CD14-positive monocyte (primary cell): Measurements from ENCODE around the gene MLLT10. TPM values are rescaled to one million over a fixed set of nuclear protein-coding genes. Genes with fewer than 3 reads are reported as not detected.

Source experiments
- DNase-seq, 3 donors: peaks; one replicate each; pipeline ENCODE4 v3.0.0-alpha.2; 2011 to 2022
- H2AFZ ChIP-seq: 2 replicates; pipeline ENCODE4 v1.6.0; 2012; ENCODE audit warnings: mild to moderate bottlenecking, low read depth, low read length, inconsistent platforms; ENCODE audit not compliant: insufficient read depth, poor library complexity, severe bottlenecking
- H3K27ac ChIP-seq, 2 donors: 1 replicate in 1 of 2; 2 replicates in 1 of 2; pipeline ENCODE4 v1.5.1; 2012 to 2013; ENCODE audit warnings: low read length in 2 of 2, control low read depth in 1 of 2, inconsistent platforms in 1 of 2, low read depth in 1 of 2, mild to moderate bottlenecking in 1 of 2
- H3K27me3 ChIP-seq, 2 donors: one replicate each; pipeline versions ENCODE4 v1.6.0 to v1.6.1; 2011 to 2013; ENCODE audit warnings: low read length in 2 of 2; ENCODE audit not compliant: control insufficient read depth in 2 of 2, insufficient read depth in 2 of 2
- H3K36me3 ChIP-seq, 2 donors: replicated peaks in 1 of 2; 1 replicate in 1 of 2; 2 replicates in 1 of 2; pipeline versions ENCODE4 v1.5.1 to v1.6.1; 2012 to 2013; ENCODE audit warnings: low read length in 2 of 2, control low read depth in 1 of 2, inconsistent platforms in 1 of 2, mild to moderate bottlenecking in 1 of 2; ENCODE audit not compliant: insufficient read depth in 2 of 2, control insufficient read depth in 1 of 2
- H3K4me1 ChIP-seq, 2 donors: 1 replicate in 1 of 2; 2 replicates in 1 of 2; pipeline versions ENCODE4 v1.5.1 to v1.6.1; 2012 to 2013; ENCODE audit warnings: low read length in 2 of 2, control low read depth in 1 of 2, inconsistent platforms in 1 of 2, mild to moderate bottlenecking in 1 of 2, moderate library complexity in 1 of 2; ENCODE audit not compliant: insufficient read depth in 2 of 2, control insufficient read depth in 1 of 2
- H3K4me2 ChIP-seq: replicated peaks from 2 replicates; pipeline ENCODE3; 2012; ENCODE audit warnings: low read length, moderate library complexity, mild to moderate bottlenecking; ENCODE audit not compliant: poor library complexity, severe bottlenecking; ENCODE audit errors: extremely low read depth
- H3K4me3 ChIP-seq, 3 experiments: fragments of 200-600 bp in 1 of 3; sonication (generic) in 1 of 3; replicated peaks in 1 of 3; 1 replicate in 2 of 3; 2 replicates in 1 of 3; pipeline ENCODE4 v1.5.1; 2011 to 2013; ENCODE audit warnings: low read length in 3 of 3, mild to moderate bottlenecking in 3 of 3, control low read depth in 2 of 3, low read depth in 2 of 3, inconsistent platforms in 1 of 3, moderate library complexity in 1 of 3
- H3K79me2 ChIP-seq: 2 replicates; pipeline ENCODE4 v1.6.0; 2012; ENCODE audit warnings: mild to moderate bottlenecking, control low read depth, inconsistent platforms, low read length, moderate library complexity; ENCODE audit not compliant: insufficient read depth
- H3K9ac ChIP-seq: 2 replicates; pipeline ENCODE4 v1.6.0; 2017; ENCODE audit warnings: low read length, mild to moderate bottlenecking; ENCODE audit not compliant: insufficient read depth, poor library complexity, severe bottlenecking
- H3K9me3 ChIP-seq, 2 donors: replicated peaks in 1 of 2; 1 replicate in 1 of 2; 2 replicates in 1 of 2; pipeline versions ENCODE4 v1.5.1 to v1.6.1; 2012 to 2013; ENCODE audit warnings: low read length in 2 of 2, control low read depth in 1 of 2; ENCODE audit not compliant: control insufficient read depth in 1 of 2, insufficient read depth in 1 of 2
- H4K20me1 ChIP-seq: 2 replicates; pipeline ENCODE4 v1.6.0; 2012; ENCODE audit warnings: mild to moderate bottlenecking, low read length, control low read depth, moderate library complexity; ENCODE audit not compliant: insufficient read depth
- H3K27ac Mint-ChIP-seq, 7 donors: one replicate each; pipeline ENCODE4 v1.8.0; 2020; ENCODE audit warnings: mild to moderate bottlenecking in 7 of 7, mixed read lengths in 7 of 7, moderate library complexity in 6 of 7, inconsistent platforms in 2 of 7
- H3K27me3 Mint-ChIP-seq, 3 donors: one replicate each; pipeline ENCODE4 v1.8.0; 2021 to 2022; ENCODE audit warnings: low read depth in 3 of 3, mild to moderate bottlenecking in 3 of 3, mixed read lengths in 3 of 3, moderate library complexity in 3 of 3, inconsistent platforms in 1 of 3
- H3K36me3 Mint-ChIP-seq, 2 donors: one replicate each; pipeline ENCODE4 v1.8.0; 2020; ENCODE audit warnings: mixed read lengths in 2 of 2, inconsistent platforms in 1 of 2, mild to moderate bottlenecking in 1 of 2
- H3K4me1 Mint-ChIP-seq: one replicate; pipeline ENCODE4 v1.8.0; 2020; ENCODE audit warnings: mild to moderate bottlenecking, mixed read lengths
- H3K4me3 Mint-ChIP-seq, 2 donors: one replicate each; pipeline ENCODE4 v1.8.0; 2020; ENCODE audit warnings: mild to moderate bottlenecking in 2 of 2, mixed read lengths in 2 of 2, moderate library complexity in 1 of 2
- H3K9me3 Mint-ChIP-seq, 7 donors: one replicate each; pipeline ENCODE4 v1.8.0; 2020 to 2022; ENCODE audit warnings: mixed read lengths in 7 of 7, mild to moderate bottlenecking in 6 of 7, moderate library complexity in 6 of 7, inconsistent platforms in 2 of 7
- CTCF ChIP-seq: fragments of 200-600 bp; IDR thresholded peaks from one replicate; pipeline ENCODE4 v1.8.0; 2022; ENCODE audit warnings: antibody characterized with exemption, mild to moderate bottlenecking
- WGBS: methylation state at CpG from one replicate; pipeline ENCODE4 v1.1.5; 2013; ENCODE audit warnings: missing lambda C conversion rate; ENCODE audit not compliant: insufficient coverage; 5-methylcytosine and 5-hydroxymethylcytosine counted together
- intact Hi-C, 2 donors: fragments of 100-400 bp; cut with micrococcal nuclease; formaldehyde crosslinking; loops; one replicate each; pipeline versions ENCODE4 v1.15.0 to v1.15.1; 2023
- polyA plus RNA-seq, 3 donors: library from polyadenylated mRNA; depleted of rRNA in 1 of 3; unstranded in 2 of 3; stranded (reverse) in 1 of 3; fragments of 300-500 nt in 2 of 3; fragments of >200 nt in 1 of 3; fragmentation: Illumina TruSeq in 2 of 3; gene quantifications; 1 replicate in 2 of 3; 2 replicates in 1 of 3; pipeline ENCODE4 v1.2.3, GENCODE V29; 2012 to 2021

Gene MLLT10
- polyA plus RNA-seq, 3 donors, result 4.9 to 39.1 (median 7.5) TPM

GRCh38 chr10:21719502-21719901 is 185.5 kb downstream of the MLLT10 start:
- no peak overlapping the region for H3K27ac ChIP-seq
- no peak overlapping the region for H3K4me2 ChIP-seq
- H3K4me1 Mint-ChIP-seq, result peaks cover 8% of the 10 kb centered on the region
- H3K9me3 Mint-ChIP-seq, result peaks cover 0 to 7% (median 2%) of the 10 kb centered on the region in 7 donors
- H3K4me1 ChIP-seq, result peaks cover under 1 to 7% of the 10 kb centered on the region in 2 donors
- H3K9ac ChIP-seq, result no peak overlapping the region
- no peak overlapping the region for H3K4me3 ChIP-seq
- peaks cover 28 to 40% of the 10 kb centered on the region in 2 donors for H3K36me3 ChIP-seq
- intact Hi-C loops, result no loop called here
- peaks cover 12% of the 10 kb centered on the region for H3K79me2 ChIP-seq
- H3K27me3 ChIP-seq, result no peaks in the 10 kb centered on the region
- H4K20me1 ChIP-seq, result peaks cover 33% of the 10 kb centered on the region
- no peak for TF ChIP-seq CTCF
- H3K27ac Mint-ChIP-seq, result no peak overlapping the region
- 0% methylated on average over 1 of the region's 1 CpG for WGBS
- no peak for DNase-seq
- H2AFZ ChIP-seq, result no peak overlapping the region
- peaks cover 41 to 49% of the 10 kb centered on the region in 2 donors for H3K36me3 Mint-ChIP-seq
- no peaks in the 10 kb centered on the region for H3K9me3 ChIP-seq
- no peak overlapping the region for H3K4me3 Mint-ChIP-seq
- H3K27me3 Mint-ChIP-seq, result no peaks in the 10 kb centered on the region

GRCh38 chr10:21720090-21720489 is 186.1 kb downstream of the MLLT10 start:
- Histone ChIP-seq H3K4me3 (no peak overlapping the region), H3K4me2 (no peak overlapping the region), H2AFZ (no peak overlapping the region), H3K27ac (no peak overlapping the region), H3K36me3 (peaks cover 22 to 34% of the 10 kb centered on the region in 2 donors), H3K9ac (no peak overlapping the region), H3K27me3 (no peaks in the 10 kb centered on the region), H3K79me2 (peaks cover 12% of the 10 kb centered on the region), H4K20me1 (peaks cover 39% of the 10 kb centered on the region), H3K4me1 (peaks cover 7 to 13% of the 10 kb centered on the region in 2 donors), H3K9me3 (no peaks in the 10 kb centered on the region)
- no peak overlapping the region for H3K4me3 Mint-ChIP-seq
- intact Hi-C loops, result no loop called here
- H3K27ac Mint-ChIP-seq, result no peak overlapping the region
- H3K27me3 Mint-ChIP-seq, result no peaks in the 10 kb centered on the region
- no CpG with 5 or more reads among the region's 3 CpGs for WGBS
- peaks cover 36 to 45% of the 10 kb centered on the region in 2 donors for H3K36me3 Mint-ChIP-seq
- peaks cover 0 to 7% (median 2%) of the 10 kb centered on the region in 7 donors for H3K9me3 Mint-ChIP-seq
- no peak for DNase-seq
- no peak for TF ChIP-seq CTCF
- H3K4me1 Mint-ChIP-seq, result peaks cover 13% of the 10 kb centered on the region
